ENCODE measurements around the gene MYL3.
"Not testable (repeated sequence)": the region's sequence is repeated elsewhere in the genome, so short reads cannot be mapped to it uniquely, and the experiment has no call there.

Gene MYL3

GRCh38 chr3:46863261-46863782 lies at the start of gene MYL3:
TSS of gene MYL3 (minus strand) at chr3:46863444. CDS start at chr3:46863390, 54 bp downstream.
- no peak for DNase-seq

- no peak for DNase-seq
These were observed 49.7 kb upstream of the MYL3 start for GRCh38 chr3:46912986-46913385.

GRCh38 chr3:46910914-46911313 lies 47.7 kb upstream of the MYL3 start:
- not testable (repeated sequence) for DNase-seq

GRCh38 chr3:46910166-46910760 lies 47.0 kb upstream of the MYL3 start:
- no peak for DNase-seq

GRCh38 chr3:46909535-46910161 lies 46.4 kb upstream of the MYL3 start:
- no peak for DNase-seq

GRCh38 chr3:46908986-46909534 lies 45.8 kb upstream of the MYL3 start:
- no peak for DNase-seq

- DNase-seq, result no peak
These were observed 45.2 kb upstream of the MYL3 start for GRCh38 chr3:46908294-46908985.

- no peak for DNase-seq
These were observed 44.7 kb upstream of the MYL3 start for GRCh38 chr3:46907960-46908293.

- no peak for DNase-seq
These were observed 44.0 kb upstream of the MYL3 start for GRCh38 chr3:46907271-46907670.

GRCh38 chr3:46906471-46907058 lies 43.3 kb upstream of the MYL3 start:
- DNase-seq, result no peak

GRCh38 chr3:46905661-46906451 lies 42.6 kb upstream of the MYL3 start:
- DNase-seq, result no peak

GRCh38 chr3:46905213-46905560 lies 41.9 kb upstream of the MYL3 start:
- DNase-seq, result no peak

GRCh38 chr3:46904303-46905212 lies 41.3 kb upstream of the MYL3 start:
- no peak for DNase-seq

GRCh38 chr3:46903341-46904302 lies 40.4 kb upstream of the MYL3 start:
- no peak for DNase-seq

- no peak for DNase-seq
These were observed 39.0 kb upstream of the MYL3 start for GRCh38 chr3:46902188-46902631.

- no peak for DNase-seq
These were observed 38.4 kb upstream of the MYL3 start for GRCh38 chr3:46901591-46902187.

- no peak for DNase-seq
These were observed 37.8 kb upstream of the MYL3 start for GRCh38 chr3:46901061-46901460.

GRCh38 chr3:46900356-46900755 lies 37.1 kb upstream of the MYL3 start:
- DNase-seq, result no peak

GRCh38 chr3:46900007-46900292 lies 36.7 kb upstream of the MYL3 start:
- DNase-seq, result no peak

Data from NCI-H446 treated with DMSO at 0.1 percent for 48 hours (cell line).